ENCODE results near the gene CSNK1G1.
"Not testable (repeated sequence)": the region's sequence is repeated elsewhere in the genome, so short reads cannot be mapped to it uniquely, and the experiment has no call there.

CSNK1G1 gene

DNA sequence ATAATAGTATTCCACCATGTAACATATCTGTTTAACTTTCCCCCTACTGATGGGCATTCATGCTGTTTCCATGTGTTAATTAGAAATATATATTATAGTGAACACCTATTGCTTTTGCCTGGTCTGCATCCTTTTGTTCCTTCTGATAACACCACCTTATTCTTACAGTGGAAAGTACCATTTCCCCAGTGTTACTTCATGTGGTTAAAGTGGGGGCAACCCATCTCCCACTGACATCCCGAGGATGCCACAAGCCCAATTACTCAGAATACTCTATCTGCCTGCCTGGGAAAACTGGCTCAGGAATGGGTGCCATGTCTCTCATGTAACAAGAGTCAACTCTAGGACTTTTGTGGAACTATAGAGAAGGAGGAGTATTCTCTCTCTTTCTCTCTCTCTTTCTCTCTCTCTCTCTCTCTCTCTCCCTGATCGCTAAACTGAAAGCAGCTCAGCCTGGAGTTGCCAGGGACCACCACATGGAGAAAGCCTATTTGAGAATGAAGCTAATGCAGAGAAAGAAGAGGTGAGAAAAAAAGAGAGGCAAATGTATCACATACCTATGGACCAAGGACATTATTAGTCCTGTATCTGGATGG is 126.7 kb downstream of the CSNK1G1 start:
- TF ChIP-seq, protein P1, sequence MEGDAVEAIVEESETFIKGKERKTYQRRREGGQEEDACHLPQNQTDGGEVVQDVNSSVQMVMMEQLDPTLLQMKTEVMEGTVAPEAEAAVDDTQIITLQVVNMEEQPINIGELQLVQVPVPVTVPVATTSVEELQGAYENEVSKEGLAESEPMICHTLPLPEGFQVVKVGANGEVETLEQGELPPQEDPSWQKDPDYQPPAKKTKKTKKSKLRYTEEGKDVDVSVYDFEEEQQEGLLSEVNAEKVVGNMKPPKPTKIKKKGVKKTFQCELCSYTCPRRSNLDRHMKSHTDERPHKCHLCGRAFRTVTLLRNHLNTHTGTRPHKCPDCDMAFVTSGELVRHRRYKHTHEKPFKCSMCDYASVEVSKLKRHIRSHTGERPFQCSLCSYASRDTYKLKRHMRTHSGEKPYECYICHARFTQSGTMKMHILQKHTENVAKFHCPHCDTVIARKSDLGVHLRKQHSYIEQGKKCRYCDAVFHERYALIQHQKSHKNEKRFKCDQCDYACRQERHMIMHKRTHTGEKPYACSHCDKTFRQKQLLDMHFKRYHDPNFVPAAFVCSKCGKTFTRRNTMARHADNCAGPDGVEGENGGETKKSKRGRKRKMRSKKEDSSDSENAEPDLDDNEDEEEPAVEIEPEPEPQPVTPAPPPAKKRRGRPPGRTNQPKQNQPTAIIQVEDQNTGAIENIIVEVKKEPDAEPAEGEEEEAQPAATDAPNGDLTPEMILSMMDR (IDR thresholded peaks at IDR 0.05; ENCODE audit: low read depth, low read length) = no peak

DNA sequence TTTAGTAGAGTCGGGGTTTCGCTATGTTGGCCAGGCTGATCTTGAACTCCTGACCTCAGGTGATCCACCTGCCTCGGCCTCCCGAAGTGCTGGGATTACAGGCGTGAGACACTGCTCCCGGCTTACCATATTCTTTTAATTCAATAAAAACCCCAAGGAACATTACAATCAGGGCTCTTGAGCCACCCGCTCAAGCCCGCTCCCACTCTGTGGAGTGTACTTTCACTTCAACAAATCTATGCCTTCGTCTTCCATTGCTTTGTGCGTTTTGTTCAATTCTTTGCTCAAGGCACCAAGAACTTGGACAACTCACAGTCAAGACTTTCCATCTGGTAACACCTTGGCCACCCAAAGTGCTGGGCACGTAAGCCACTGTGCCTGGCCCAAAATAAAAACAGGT is 130.2 kb downstream of the CSNK1G1 start:
- H3K9me3 ChIP-seq (ENCODE audit: severe bottlenecking) = no peaks in the 10 kb centered on the region
- no peaks in the 10 kb centered on the region for H3K27me3 ChIP-seq (ENCODE audit: insufficient read depth, low read depth, severe bottlenecking)
- no peak overlapping the region for H3K4me3 ChIP-seq (ENCODE audit: low read depth, low read length)
- no peaks in the 10 kb centered on the region for H3K36me3 ChIP-seq
- DNase-seq = no peak
- TF ChIP-seq, protein P1 (IDR thresholded peaks at IDR 0.05; ENCODE audit: low read depth, low read length) = no peak
- H3K27ac ChIP-seq = no peak overlapping the region

More for the DNA sequence above, 126.7 kb downstream of the CSNK1G1 start:
- no peaks in the 10 kb centered on the region for H3K27me3 ChIP-seq (ENCODE audit: insufficient read depth, low read depth, severe bottlenecking)
- H3K27ac ChIP-seq = no peak overlapping the region
- H3K4me3 ChIP-seq (ENCODE audit: low read depth, low read length) = no peak overlapping the region
- no peaks in the 10 kb centered on the region for H3K36me3 ChIP-seq
- no peak for DNase-seq
- H3K9me3 ChIP-seq (ENCODE audit: severe bottlenecking) = no peaks in the 10 kb centered on the region

DNA sequence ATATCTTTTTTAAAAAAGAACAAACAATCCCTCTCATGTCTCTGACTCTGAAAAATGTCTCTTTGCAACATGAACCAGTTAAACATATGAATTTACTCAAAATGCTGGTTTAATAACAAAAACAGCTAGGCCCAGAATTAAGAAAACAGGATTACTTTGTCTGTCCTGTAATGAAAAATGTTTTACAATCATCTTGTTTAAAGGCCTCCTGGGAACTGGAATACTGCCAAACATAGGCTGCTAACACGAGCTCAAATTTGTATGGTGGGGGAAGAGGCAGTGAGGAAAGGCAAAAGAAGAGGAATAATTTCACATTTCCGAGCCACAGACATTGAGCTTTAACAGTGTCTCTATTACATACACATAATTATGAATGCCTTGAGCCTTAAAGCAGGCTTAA is 131.5 kb downstream of the CSNK1G1 start:
- DNase-seq = no peak
- no peaks in the 10 kb centered on the region for H3K36me3 ChIP-seq
- no peak overlapping the region for H3K27ac ChIP-seq
- H3K9me3 ChIP-seq (ENCODE audit: severe bottlenecking) = no peaks in the 10 kb centered on the region
- no peak overlapping the region for H3K4me3 ChIP-seq (ENCODE audit: low read depth, low read length)
- H3K27me3 ChIP-seq (ENCODE audit: insufficient read depth, low read depth, severe bottlenecking) = no peaks in the 10 kb centered on the region
- TF ChIP-seq, protein P1 (IDR thresholded peaks at IDR 0.05; ENCODE audit: low read depth, low read length) = no peak

DNA sequence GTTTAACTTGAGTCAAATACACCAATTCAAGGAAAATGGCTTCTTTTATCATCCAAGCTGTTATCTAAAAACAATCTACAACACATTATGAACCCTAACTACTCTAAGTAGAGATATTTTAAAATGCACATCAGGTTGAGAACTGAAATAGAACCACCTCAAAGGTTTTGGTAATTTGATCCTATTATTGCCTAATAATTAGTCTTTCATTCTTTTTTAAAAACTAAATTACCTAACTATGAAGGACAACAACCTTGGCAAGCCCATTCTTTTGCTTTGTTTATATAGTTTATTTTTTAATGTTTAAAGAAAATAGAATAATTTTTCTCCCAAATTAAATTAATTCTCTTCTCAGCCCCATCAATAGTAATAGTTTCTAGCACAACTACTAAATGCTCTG is 132.1 kb downstream of the CSNK1G1 start:
- no peak for DNase-seq
- TF ChIP-seq, protein P1 (IDR thresholded peaks at IDR 0.05; ENCODE audit: low read depth, low read length) = no peak
- Histone ChIP-seq H3K9me3 (ENCODE audit: severe bottlenecking) (no peaks in the 10 kb centered on the region), H3K36me3 (no peaks in the 10 kb centered on the region), H3K4me3 (ENCODE audit: low read depth, low read length) (no peak overlapping the region), H3K27me3 (ENCODE audit: insufficient read depth, low read depth, severe bottlenecking) (no peaks in the 10 kb centered on the region), H3K27ac (no peak overlapping the region)

DNA sequence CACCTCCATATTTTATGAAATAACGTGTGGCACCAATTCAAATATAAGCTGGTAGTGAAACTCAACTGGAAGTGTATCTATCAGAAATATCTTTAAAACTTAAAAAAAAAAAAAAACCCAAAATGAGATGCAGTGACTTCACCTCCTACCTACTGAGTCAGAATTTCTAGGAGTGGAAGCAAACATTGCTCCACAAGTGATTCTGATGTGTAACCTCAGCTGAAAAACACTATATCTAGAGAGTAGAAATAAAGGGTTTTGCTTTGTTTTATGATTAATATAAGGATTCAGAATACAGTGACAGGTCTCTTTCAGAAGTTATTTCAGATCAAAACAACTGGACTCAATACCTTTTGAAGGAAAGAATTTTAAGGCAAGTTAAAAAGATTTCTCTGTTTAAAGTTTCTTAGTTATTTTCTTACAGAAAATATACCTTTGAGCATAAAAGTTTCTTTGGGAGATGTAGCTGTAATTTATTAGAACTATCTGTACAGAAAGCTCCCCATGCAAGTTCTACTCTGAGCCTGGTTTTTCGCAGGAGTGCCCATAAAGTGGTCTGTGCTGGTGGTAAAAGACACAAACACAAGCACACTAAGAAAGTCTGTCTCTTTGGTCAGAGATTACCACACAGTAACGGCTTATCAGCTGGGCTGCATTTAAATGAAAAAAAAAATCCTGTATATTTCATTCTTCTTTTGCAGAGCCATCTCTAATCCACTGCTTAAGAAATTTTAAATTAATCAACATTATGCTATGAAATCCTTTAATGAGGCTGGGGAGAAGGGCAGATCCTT is 133.2 kb downstream of the CSNK1G1 start:
- TF ChIP-seq, protein P1 (IDR thresholded peaks at IDR 0.05; ENCODE audit: low read depth, low read length) = no peak

DNA sequence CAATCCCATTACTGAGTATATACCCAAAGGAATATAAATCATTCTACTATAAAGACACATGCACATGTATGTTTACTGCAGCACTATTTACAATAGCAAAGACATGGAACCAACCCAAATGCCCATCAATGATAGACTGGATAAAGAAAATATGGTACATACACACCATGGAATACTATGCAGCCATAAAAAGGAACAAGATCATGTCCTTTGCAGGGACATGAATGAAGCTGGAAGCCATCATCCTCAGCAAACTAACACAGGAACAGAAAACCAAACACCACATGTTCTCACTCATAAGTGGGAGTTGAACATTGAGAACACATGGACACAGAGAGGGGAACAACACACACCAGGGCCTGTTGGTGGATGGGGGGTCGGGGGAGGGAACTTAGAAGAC is 134.1 kb downstream of the CSNK1G1 start:
- not testable (repeated sequence) for H3K36me3 ChIP-seq; DNase-seq; H3K27ac ChIP-seq; H3K27me3 ChIP-seq (ENCODE audit: insufficient read depth, low read depth, severe bottlenecking); H3K4me3 ChIP-seq (ENCODE audit: low read depth, low read length); H3K9me3 ChIP-seq (ENCODE audit: severe bottlenecking)

More for the DNA sequence above, 133.2 kb downstream of the CSNK1G1 start:
- H3K36me3 ChIP-seq = no peaks in the 10 kb centered on the region
- no peaks in the 10 kb centered on the region for H3K9me3 ChIP-seq (ENCODE audit: severe bottlenecking)
- no peak for DNase-seq
- H3K27ac ChIP-seq = no peak overlapping the region
- H3K27me3 ChIP-seq (ENCODE audit: insufficient read depth, low read depth, severe bottlenecking) = no peaks in the 10 kb centered on the region
- H3K4me3 ChIP-seq (ENCODE audit: low read depth, low read length) = no peak overlapping the region

DNA sequence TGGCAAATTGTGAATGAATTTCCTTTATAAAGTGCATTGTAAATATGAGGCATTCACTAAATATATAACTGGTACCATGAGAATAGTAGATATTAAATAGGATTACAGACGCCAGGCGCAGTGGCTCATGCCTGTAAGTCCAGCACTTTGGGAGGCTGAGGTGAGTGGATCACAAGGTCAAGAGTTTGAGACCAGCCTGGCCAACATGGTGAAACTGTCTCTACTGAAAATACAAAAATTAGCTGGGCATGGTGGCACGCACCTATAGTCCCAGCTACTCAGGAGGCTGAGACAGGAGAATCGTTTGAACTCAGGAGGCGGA is 138.6 kb downstream of the CSNK1G1 start:
- not testable (repeated sequence) for DNase-seq

More for the DNA sequence above, 138.6 kb downstream of the CSNK1G1 start:
- not testable (repeated sequence) for H3K27ac ChIP-seq; H3K36me3 ChIP-seq; H3K27me3 ChIP-seq (ENCODE audit: insufficient read depth, low read depth, severe bottlenecking); H3K9me3 ChIP-seq (ENCODE audit: severe bottlenecking); H3K4me3 ChIP-seq (ENCODE audit: low read depth, low read length)

All from WERI-Rb-1 (cell line).